Mesothelial cell of epicardium (in vitro differentiated cells): ENCODE measurements around the gene PPP1R10. TPM values are rescaled to one million over a fixed set of nuclear protein-coding genes. Genes with fewer than 3 reads are reported as not detected.

ENCODE experiments used
- DNase-seq, 2 experiments: peaks; one replicate each; pipeline ENCODE4 v3.0.0; 2021; ENCODE audit warnings: low spot score in 2 of 2; ENCODE audit not compliant: unreplicated experiment in 2 of 2
- H3K27ac Mint-ChIP-seq: 2 replicates; pipeline ENCODE4 v1.8.0; 2021; ENCODE audit warnings: mixed read lengths
- H3K27me3 Mint-ChIP-seq: 2 replicates; pipeline ENCODE4 v1.8.0; 2021; ENCODE audit warnings: low read depth, mixed read lengths
- H3K36me3 Mint-ChIP-seq: 2 replicates; pipeline ENCODE4 v1.8.0; 2021; ENCODE audit warnings: mixed read lengths
- H3K4me1 Mint-ChIP-seq: 2 replicates; pipeline ENCODE4 v1.8.0; 2021; ENCODE audit warnings: mixed read lengths
- H3K4me3 Mint-ChIP-seq: 2 replicates; pipeline ENCODE4 v1.8.0; 2021; ENCODE audit warnings: mild to moderate bottlenecking, moderate library complexity, mixed read lengths
- H3K9me3 Mint-ChIP-seq: 2 replicates; pipeline ENCODE4 v1.8.0; 2021; ENCODE audit warnings: mixed read lengths
- CTCF ChIP-seq: fragments of 200-600 bp; sonication (generic); IDR thresholded peaks from one replicate; pipeline ENCODE4 v1.5.0; 2021; ENCODE audit warnings: antibody characterized with exemption; ENCODE audit not compliant: unreplicated experiment
- microRNA-seq: library from miRNA; unstranded; fragments of <30 nt; microRNA quantifications from one replicate; pipeline ENCODE4 v1.2.0, GENCODE V29; 2021; ENCODE audit warnings: inconsistent platforms, mixed read lengths
- total RNA-seq: library from RNA; stranded (reverse); gene quantifications from 3 replicates; pipeline ENCODE4 v1.2.1, GENCODE V29; 2021

PPP1R10 gene
- total RNA-seq, 1 donor from 2014 or later, result 120 TPM

GRCh38 chr6:30555816-30556065, 61.3 kb downstream of the PPP1R10 start:
- H3K27ac Mint-ChIP-seq, result peak overlapping the region; percentile 99
- H3K36me3 Mint-ChIP-seq, result peaks cover 30% of the 10 kb centered on the region
- H3K27me3 Mint-ChIP-seq, result no peaks in the 10 kb centered on the region
- peak in 1 of 2 experiments; percentile 43 for DNase-seq
- H3K4me1 Mint-ChIP-seq, result peaks cover 29% of the 10 kb centered on the region
- no peak for TF ChIP-seq CTCF
- no peaks in the 10 kb centered on the region for H3K9me3 Mint-ChIP-seq
- H3K4me3 Mint-ChIP-seq, result peak overlapping the region; percentile 94

GRCh38 chr6:30554962-30555815, 61.9 kb downstream of the PPP1R10 start:
- TF ChIP-seq CTCF, result no peak
- H3K4me3 Mint-ChIP-seq, result peak overlapping the region; percentile 94
- H3K27me3 Mint-ChIP-seq, result no peaks in the 10 kb centered on the region
- peak in 1 of 2 experiments; percentile 75 for DNase-seq
- peaks cover 34% of the 10 kb centered on the region for H3K36me3 Mint-ChIP-seq
- H3K27ac Mint-ChIP-seq, result peak overlapping the region; percentile 99
- H3K9me3 Mint-ChIP-seq, result no peaks in the 10 kb centered on the region
- H3K4me1 Mint-ChIP-seq, result peaks cover 29% of the 10 kb centered on the region

- H3K27me3 Mint-ChIP-seq, result no peaks in the 10 kb centered on the region
- H3K36me3 Mint-ChIP-seq, result peaks cover 37% of the 10 kb centered on the region
- peaks cover 27% of the 10 kb centered on the region for H3K4me1 Mint-ChIP-seq
- no peak for DNase-seq
- no peaks in the 10 kb centered on the region for H3K9me3 Mint-ChIP-seq
- TF ChIP-seq CTCF, result no peak
- no peak overlapping the region for H3K27ac Mint-ChIP-seq
- H3K4me3 Mint-ChIP-seq, result peak overlapping the region; percentile 94
These were observed 62.6 kb downstream of the PPP1R10 start for GRCh38 chr6:30554404-30554803.

Small RNA genes within 50 kb of the gene (microRNA-seq; reads per million reads assigned to microRNA genes)
- gene MIR877, result 366 reads per million, percentile 72 among the genes with 10 or more reads in this experiment

Other genes with a start within 250 kb of the PPP1R10 start
- 59.5 to 61.9 TPM (median 61.7 TPM) in 3 replicates for gene HLA-E, start 127.7 kb downstream of the PPP1R10 start, total RNA-seq
- 88.2 to 93.1 TPM (median 91.9 TPM) in 3 replicates for gene GNL1, start 60.8 kb downstream of the PPP1R10 start, total RNA-seq
- gene PRR3, start 59.9 kb downstream of the PPP1R10 start, total RNA-seq, result 23.7 to 25.5 TPM (median 23.9 TPM) in 3 replicates
- gene ABCF1, start 45.8 kb downstream of the PPP1R10 start, total RNA-seq, result 71.4 to 73.6 TPM (median 71.5 TPM) in 3 replicates
- gene MRPS18B, start 597 bp upstream of the PPP1R10 start, total RNA-seq, result 29.8 to 33.5 TPM (median 30.2 TPM) in 3 replicates
- gene ATAT1, start 9.6 kb upstream of the PPP1R10 start, total RNA-seq, result 51.0 to 57.0 TPM (median 51.2 TPM) in 3 replicates
- 12.0 to 15.8 TPM (median 15.0 TPM) in 3 replicates for gene C6orf136, start 29.9 kb upstream of the PPP1R10 start, total RNA-seq
- 23.5 to 26.7 TPM (median 25.2 TPM) in 3 replicates for gene DHX16, start 55.8 kb upstream of the PPP1R10 start, total RNA-seq
- 28.8 to 30.6 TPM (median 29.5 TPM) in 3 replicates for gene PPP1R18, start 69.4 kb upstream of the PPP1R10 start, total RNA-seq
- gene NRM, start 73.7 kb upstream of the PPP1R10 start, total RNA-seq, result 34.6 to 40.2 TPM (median 36.1 TPM) in 3 replicates
- gene MDC1, start 100.0 kb upstream of the PPP1R10 start, total RNA-seq, result 49.7 to 51.9 TPM (median 49.8 TPM) in 3 replicates
- gene TUBB, start 103.1 kb upstream of the PPP1R10 start, total RNA-seq, result 1,084 to 1,110 TPM (median 1,094 TPM) in 3 replicates
- gene FLOT1, start 125.4 kb upstream of the PPP1R10 start, total RNA-seq, result 96.5 to 101 TPM (median 99.8 TPM) in 3 replicates
- gene IER3, start 127.3 kb upstream of the PPP1R10 start, total RNA-seq, result 131 to 136 TPM (median 134 TPM) in 3 replicates